ENCODE data around the gene SLAMF1. TPM values are rescaled to one million over a fixed set of nuclear protein-coding genes. Genes with fewer than 3 reads are reported as not detected.
A peak's percentile ranks its signal among the peaks of the same experiment; 100 is the strongest.

The SLAMF1 gene
- total and polyA plus RNA-seq, 9 of the 15 experiments (the other 6 are each of a cell fraction or from before 2014, with no cell fraction given), result 0.04 to 0.17 (median 0.11) TPM; not detected in 4

GRCh38 chr1:160607011-160607671 lies 39.7 kb downstream of the SLAMF1 start (continued):
- peak in 1 of 2 experiments; percentile 68 for TF ChIP-seq AFF1 (IDR thresholded peaks at IDR 0.05; ENCODE audit: low read depth in 1 of 2, partially characterized antibody in 2 of 2)
- no peak for TF ChIP-seq PBX2 (CRISPR knock-in tag; IDR thresholded peaks at IDR 0.05; ENCODE audit: low read depth)
- peak; percentile 24; the same call in 1 of the 2 replicates for TF ChIP-seq PBX2 (tag; conservative IDR thresholded peaks at IDR 0.05; ENCODE audit: low read depth)
- TF ChIP-seq ARNT (IDR thresholded peaks at IDR 0.05), result peak in 1 of 2 experiments; percentile 65; a peak in 1 of 4 replicates
- peak; percentile 77; the same call in 1 of the 2 replicates for TF ChIP-seq NBN (IDR thresholded peaks at IDR 0.05; ENCODE audit: low read depth)
- no peak for TF ChIP-seq MTA1 (IDR thresholded peaks at IDR 0.05; ENCODE audit: borderline replicate concordance)
- TF ChIP-seq SOX6 (IDR thresholded peaks at IDR 0.05), result peak; percentile 48; the same call in 1 of the 2 replicates
- TF ChIP-seq RBFOX2 (IDR thresholded peaks at IDR 0.05; ENCODE audit: low read depth, low read length), result no peak
- TF ChIP-seq ZNF398 (CRISPR knock-in tag; IDR thresholded peaks at IDR 0.05), result no peak
- TF ChIP-seq ZBTB17 (CRISPR knock-in tag; IDR thresholded peaks at IDR 0.05), result no peak
- peak; percentile 42; the same call in 1 of the 2 replicates for TF ChIP-seq ZNF263 (CRISPR knock-in tag; IDR thresholded peaks at IDR 0.05; ENCODE audit: borderline replicate concordance)
- TF ChIP-seq ZNF24 (IDR thresholded peaks at IDR 0.05), result peak; percentile 29; the same call in 1 of the 2 replicates
- TF ChIP-seq CBX3 (IDR thresholded peaks at IDR 0.05; ENCODE audit: borderline replicate concordance in 1 of 2, low read length in 2 of 2), result peak in 1 of 2 experiments; percentile 59; a peak in 2 of 3 replicates
- no peak for TF ChIP-seq ZNF274 (IDR thresholded peaks at IDR 0.05; ENCODE audit: borderline replicate concordance, low read depth, low read length)
- no peak for TF ChIP-seq ILF3 (IDR thresholded peaks at IDR 0.05; ENCODE audit: borderline replicate concordance)
- peak; percentile 43; the same call in 1 of the 2 replicates for TF ChIP-seq NFRKB (IDR thresholded peaks at IDR 0.05; ENCODE audit: low read depth)
